HepG2 (cell line): ENCODE results near the gene DICER1. TPM values are rescaled to one million over a fixed set of nuclear protein-coding genes. Genes with fewer than 3 reads are reported as not detected.

Experiments
- ATAC-seq: fragments of 200-7000 bp; cut with Tn5 transposase; 3 replicates; pipeline ENCODE4 v1.9.1; 2020; ENCODE audit warnings: mild to moderate bottlenecking, moderate library complexity
- BruUV-seq: library from RNA; stranded (reverse); fragments of 400-500 nt; replicated peaks from 2 replicates; lab custom pipeline; 2021; lab: Mats Ljungman, UMichigan
- CTCF ChIA-PET: fragments of 300-600 bp; formaldehyde crosslinking; extraction: SDS; loops from one replicate; lab custom pipeline; 2021; ENCODE audit warnings: low total read pairs, inconsistent platforms, low intra/inter-chr PET ratio; lab: Yijun Ruan, JAX
- POLR2A ChIA-PET: fragments of 350-600 bp; sonication (Branson Sonifier 250); formaldehyde crosslinking; loops from one replicate; lab custom pipeline; 2020; ENCODE audit warnings: antibody characterized with exemption, inconsistent platforms; lab: Yijun Ruan, JAX
- DNase-seq: peaks from one replicate; pipeline ENCODE4 v3.0.0-alpha.2; 2015; ENCODE audit warnings: low spot score
- FAIRE-seq: peaks from 3 replicates; lab custom pipeline; 2011; peaks lifted over from hg19 to GRCh38; lab: Jason Lieb, UNC
- H2AFZ ChIP-seq: one replicate; pipeline ENCODE4 v1.6.1; 2011; ENCODE audit warnings: low read length, inconsistent platforms
- H3K27ac ChIP-seq: fragments of 300-600 bp; 3 replicates; pipeline ENCODE4 v1.8.0; 2011; ENCODE audit warnings: mixed run types, mild to moderate bottlenecking, mixed read lengths, low read length, inconsistent platforms; ENCODE audit not compliant: insufficient read depth; ENCODE audit errors: extremely low read length
- H3K27me3 ChIP-seq, 2 experiments: fragments of 200-600 bp in 1 of 2; 2 replicates in 1 of 2; 3 replicates in 1 of 2; pipeline versions ENCODE4 v1.6.0 to v1.8.0; 2011; ENCODE audit warnings: low read length in 2 of 2, mild to moderate bottlenecking in 2 of 2, moderate library complexity in 2 of 2, inconsistent platforms in 1 of 2; ENCODE audit not compliant: insufficient read depth in 2 of 2, control insufficient read depth in 1 of 2
- H3K36me3 ChIP-seq, 2 experiments: fragments of 200-600 bp in 1 of 2; replicated peaks in 1 of 2; 2 replicates in 1 of 2; 3 replicates in 1 of 2; pipeline versions ENCODE4 v1.5.1 to v1.8.0; 2011; ENCODE audit warnings: low read length in 2 of 2, inconsistent platforms in 1 of 2; ENCODE audit not compliant: insufficient read depth in 2 of 2, control insufficient read depth in 1 of 2
- H3K4me1 ChIP-seq: 2 replicates; pipeline ENCODE4 v1.5.1; 2012; ENCODE audit warnings: low read length, inconsistent platforms; ENCODE audit not compliant: insufficient read depth
- H3K4me2 ChIP-seq: 2 replicates; pipeline ENCODE4 v1.6.0; 2011; ENCODE audit warnings: low read depth, low read length, inconsistent platforms
- H3K4me3 ChIP-seq, 3 experiments: fragments of 200-600 bp in 1 of 3; sonication (generic), shearing (Covaris generic) in 1 of 3; replicated peaks in 1 of 3; 2 replicates each; pipeline ENCODE4 v1.5.1; 2011 to 2016; ENCODE audit warnings: low read length in 3 of 3, inconsistent platforms in 2 of 3, low read depth in 2 of 3, mild to moderate bottlenecking in 2 of 3, control low read depth in 1 of 3, mixed read lengths in 1 of 3; ENCODE audit not compliant: insufficient read depth in 1 of 3
- H3K79me2 ChIP-seq: one replicate; pipeline ENCODE4 v1.6.1; 2011; ENCODE audit warnings: low read length, inconsistent platforms; ENCODE audit not compliant: insufficient read depth
- H3K9ac ChIP-seq: 2 replicates; pipeline ENCODE4 v1.6.0; 2011; ENCODE audit warnings: mild to moderate bottlenecking, low read depth, low read length, inconsistent platforms; ENCODE audit not compliant: insufficient read depth
- H3K9me3 ChIP-seq: 2 replicates; pipeline ENCODE4 v1.5.1; 2012; ENCODE audit warnings: mild to moderate bottlenecking, low read length
- H4K20me1 ChIP-seq: 2 replicates; pipeline ENCODE4 v1.6.0; 2011; ENCODE audit warnings: inconsistent platforms, mild to moderate bottlenecking, low read length, moderate library complexity; ENCODE audit not compliant: insufficient read depth
- CBX1 ChIP-seq: IDR thresholded peaks from one replicate; pipeline ENCODE4 v1.6.1; 2016; ENCODE audit warnings: antibody characterized with exemption, low read depth
- MEIS2 ChIP-seq: sonication (generic); formaldehyde crosslinking; IDR thresholded peaks from 2 replicates; pipeline ENCODE4 v1.9.0; 2021; ENCODE audit warnings: mild to moderate bottlenecking, missing genetic modification reagents
- REPIN1 ChIP-seq: sonication (generic); formaldehyde crosslinking; IDR thresholded peaks from 2 replicates; pipeline ENCODE4 v1.8.0; 2022; ENCODE audit warnings: missing genetic modification reagents, low read depth, mild to moderate bottlenecking, borderline replicate concordance
- TRIM24 ChIP-seq: sonication (generic); formaldehyde crosslinking; IDR thresholded peaks from 2 replicates; pipeline ENCODE4 v1.8.0; 2022; ENCODE audit warnings: mild to moderate bottlenecking, missing genetic modification reagents
- ZBTB42 ChIP-seq: sonication (generic); formaldehyde crosslinking; IDR thresholded peaks from 2 replicates; pipeline ENCODE4 v1.5.0; 2020; ENCODE audit warnings: mild to moderate bottlenecking, missing genetic modification reagents
- ZNF530 ChIP-seq: sonication (generic); formaldehyde crosslinking; IDR thresholded peaks from 2 replicates; pipeline ENCODE4 v1.5.0; 2020; ENCODE audit warnings: low read depth, mild to moderate bottlenecking, missing genetic modification reagents
- ZNF713 ChIP-seq: sonication (generic); formaldehyde crosslinking; IDR thresholded peaks from 2 replicates; pipeline ENCODE4 v1.4.0; 2020; ENCODE audit warnings: mild to moderate bottlenecking, missing genetic modification reagents
- ZNF720 ChIP-seq: sonication (generic); formaldehyde crosslinking; IDR thresholded peaks from 2 replicates; pipeline ENCODE4 v1.4.0; 2020; ENCODE audit warnings: missing genetic modification reagents
- WGBS: methylation state at CpG from one replicate; pipeline ENCODE4 v1.1.6; 2017; ENCODE audit warnings: low lambda C conversion rate; 5-methylcytosine and 5-hydroxymethylcytosine counted together
- in situ Hi-C: cut with HindIII; loops from 2 replicates; pipeline ENCODE4 v1.10.0; 2017; ENCODE audit warnings: low pct_unique_long_range_greater_than_20kb; ENCODE audit not compliant: extremely low pct_ligation_motif_present
- intact Hi-C: fragments of 100-400 bp; cut with micrococcal nuclease; formaldehyde crosslinking; loops from one replicate; pipeline ENCODE4 v1.10.0; 2022; ENCODE audit not compliant: unreplicated experiment
- polyA plus RNA-seq, 8 experiments: library from polyadenylated mRNA; depleted of rRNA in 3 of 8; stranded (reverse) in 7 of 8; unstranded in 1 of 8; fragments of >200 nt; fragmentation: Illumina TruSeq in 4 of 8; extraction: Trizol in 4 of 8; gene quantifications; 2 replicates each; pipeline versions ENCODE4 v1.2.1 to v1.2.3, GENCODE V29; 2011 to 2016; ENCODE audit warnings: low read depth in 4 of 8, missing spikeins in 1 of 8, mixed read lengths in 1 of 8; ENCODE audit not compliant: insufficient read depth in 1 of 8
- total RNA-seq, 5 experiments: library from RNA; depleted of rRNA; stranded (reverse); fragments of >200 nt; fragmentation: Illumina TruSeq; extraction: Trizol; gene quantifications; 2 replicates each; pipeline ENCODE4 v1.2.3, GENCODE V29; 2016; ENCODE audit warnings: low read depth in 1 of 5
- TF ChIP-seq, protein P1 (sequence below): sonication (generic); formaldehyde crosslinking; IDR thresholded peaks from 2 replicates; pipeline ENCODE4 v1.4.0; 2020; ENCODE audit warnings: missing genetic modification reagents

The DICER1 gene
- total and polyA plus RNA-seq, 2 of the 13 experiments (the other 11 are each of a cell fraction or from before 2014, with no cell fraction given), result 31.8 to 61.9 TPM

DNA sequence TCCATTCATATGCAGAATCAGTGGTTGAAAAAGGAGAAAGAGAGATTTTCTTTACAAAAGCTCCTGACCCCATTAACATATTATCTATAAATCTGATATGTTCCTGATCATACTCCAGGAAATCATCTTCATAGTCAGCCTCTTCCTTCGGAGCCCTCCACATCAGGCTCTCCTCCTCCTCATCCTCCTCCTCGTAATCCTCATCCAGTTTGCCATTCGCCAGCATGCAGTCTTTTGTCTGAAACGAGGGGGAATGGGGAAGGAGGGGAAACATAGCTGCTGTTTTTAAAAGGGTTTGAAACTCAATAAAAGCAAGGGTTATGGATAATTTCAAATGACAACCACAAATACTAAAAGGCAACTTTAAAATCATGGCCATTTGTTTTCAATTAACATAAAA, 60.9 kb downstream of the DICER1 start:
- Histone ChIP-seq H3K9ac (no peak overlapping the region), H3K79me2 (no peaks in the 10 kb centered on the region), H3K27me3 (no peaks in the 10 kb centered on the region), H3K36me3 (peaks cover 11 to 64% of the 10 kb centered on the region in 2 experiments), H3K9me3 (no peaks in the 10 kb centered on the region), H3K4me1 (no peaks in the 10 kb centered on the region), H3K4me2 (no peak overlapping the region), H4K20me1 (0 out of 2 replicates have a peak, but pooled peaks cover 3% of the 10 kb centered on the region), H3K27ac (no peak overlapping the region), H3K4me3 (no peak overlapping the region), H2AFZ (no peak overlapping the region)
- FAIRE-seq, result no peak
- ATAC-seq, result no peak
- no peak for DNase-seq
- in situ Hi-C loops, result loop anchor here (10.0 kb wide), 1 partner anchor 412 kb away; no protein-coding TSS in a partner anchor
- intact Hi-C loops, result no loop called here
- POLR2A ChIA-PET, result no interaction called here
- no TSS peak for BruUV-seq
- 94% methylated on average over 4 of the region's 4 CpGs for WGBS
- CTCF ChIA-PET, result no interaction called here
- TF ChIP-seq CBX1 (no peak), ZNF720 (CRISPR knock-in tag) (no peak)
- TF ChIP-seq, protein P1, sequence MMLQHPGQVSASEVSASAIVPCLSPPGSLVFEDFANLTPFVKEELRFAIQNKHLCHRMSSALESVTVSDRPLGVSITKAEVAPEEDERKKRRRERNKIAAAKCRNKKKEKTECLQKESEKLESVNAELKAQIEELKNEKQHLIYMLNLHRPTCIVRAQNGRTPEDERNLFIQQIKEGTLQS (CRISPR knock-in tag), result no peak

DNA sequence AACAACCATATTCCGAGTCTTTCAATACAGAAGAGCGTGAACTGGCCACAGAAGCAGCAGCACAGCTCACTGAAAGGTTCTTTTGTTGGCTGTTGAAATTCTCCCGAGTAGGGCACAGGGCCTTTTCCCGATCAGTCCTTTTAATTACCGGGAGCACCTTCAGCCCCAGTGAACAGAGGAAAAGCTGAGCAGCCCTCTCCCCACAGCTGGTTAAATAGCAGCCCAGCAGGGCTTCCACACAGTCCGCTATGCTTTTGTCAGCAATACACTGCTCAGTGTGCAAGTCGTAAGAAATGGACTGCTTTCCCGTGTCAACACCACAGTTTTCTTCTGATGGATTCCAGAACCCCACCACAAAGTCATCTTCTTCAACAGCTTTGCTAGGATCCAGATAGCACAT, 61.3 kb downstream of the DICER1 start:
- no peak overlapping the region for H3K27ac ChIP-seq
- no peak for TF ChIP-seq ZNF530 (CRISPR knock-in tag)
- TF ChIP-seq ZBTB42 (CRISPR knock-in tag), result no peak
- no peak for TF ChIP-seq MEIS2
- TF ChIP-seq ZNF713, result no peak
- TF ChIP-seq REPIN1 (CRISPR knock-in tag), result no peak
- TF ChIP-seq TRIM24 (CRISPR knock-in tag), result no peak
- TF ChIP-seq, all 625 proteins: peak for 0
- H3K9me3 ChIP-seq, result no peaks in the 10 kb centered on the region
- H3K9ac ChIP-seq, result no peak overlapping the region
- 95% methylated on average over 8 of the region's 8 CpGs for WGBS
- intact Hi-C loops, result no loop called here
- ATAC-seq (no peak), DNase-seq (no peak), FAIRE-seq (no peak)
- no peak overlapping the region for H3K4me2 ChIP-seq
- no TSS peak for BruUV-seq
- ChIA-PET CTCF (no interaction called here), POLR2A (no interaction called here)
- H3K4me1 ChIP-seq, result no peaks in the 10 kb centered on the region
- no peaks in the 10 kb centered on the region for H3K79me2 ChIP-seq
- H3K27me3 ChIP-seq, result no peaks in the 10 kb centered on the region
- H2AFZ ChIP-seq, result no peak overlapping the region
- in situ Hi-C loops, result loop anchor here (10.0 kb wide), 1 partner anchor 411 kb away; no protein-coding TSS in a partner anchor
- peaks cover 12 to 63% of the 10 kb centered on the region in 2 experiments for H3K36me3 ChIP-seq
- no peak overlapping the region for H3K4me3 ChIP-seq
- H4K20me1 ChIP-seq, result 0 out of 2 replicates have a peak, but pooled peaks cover 3% of the 10 kb centered on the region
